ENCODE data around the gene CCDC66.
"Not testable (repeated sequence)": the region's sequence is repeated elsewhere in the genome, so short reads cannot be mapped to it uniquely, and the experiment has no call there.

The CCDC66 gene

DNA sequence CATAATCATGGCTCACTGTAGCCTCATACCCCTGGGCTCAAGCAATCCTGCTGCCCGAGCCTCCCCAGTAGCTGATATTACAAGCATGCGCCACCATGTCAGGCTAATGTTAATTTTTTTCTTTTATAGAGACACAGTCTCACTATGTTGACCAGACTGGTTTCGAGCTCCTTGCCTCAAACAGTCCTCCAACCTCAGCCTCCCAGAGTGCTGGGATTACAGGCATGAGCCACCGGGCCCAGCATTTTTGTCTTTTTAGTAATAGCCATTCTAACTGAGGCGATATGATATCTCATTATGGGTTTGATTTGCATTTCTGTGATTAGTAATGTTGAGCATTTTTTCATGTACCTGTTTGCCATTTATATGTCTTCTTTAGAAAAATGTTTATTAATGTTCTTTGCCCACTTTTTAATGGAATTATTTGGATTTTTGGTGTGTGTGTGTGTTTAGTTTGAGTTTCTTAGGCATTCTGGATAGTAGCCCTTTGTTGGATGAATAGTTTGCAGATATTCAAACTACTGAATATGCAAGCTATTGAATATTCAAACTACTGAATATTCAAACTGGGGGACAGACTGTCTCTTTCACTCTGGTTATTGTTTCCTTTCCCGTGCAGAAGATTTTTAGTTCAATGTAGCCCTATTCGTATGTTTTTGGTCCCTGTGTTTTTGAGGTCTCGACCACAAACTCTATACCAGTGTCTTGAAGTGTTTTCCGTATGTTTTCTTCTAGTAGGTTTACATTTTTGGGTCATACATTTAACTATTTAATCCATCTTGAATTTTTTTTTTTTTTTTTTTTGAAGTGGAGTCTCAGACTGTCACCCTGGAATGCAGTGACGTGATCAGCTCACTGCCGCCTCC lies 39.2 kb downstream of the CCDC66 start:
- Mint-ChIP-seq H3K27me3 (no peaks in the 10 kb centered on the region), H3K4me3 (no peak overlapping the region), H3K4me1 (ENCODE audit: low read depth) (peaks cover 5% of the 10 kb centered on the region), H3K27ac (no peak overlapping the region), H3K36me3 (ENCODE audit: low read depth) (peaks cover 81% of the 10 kb centered on the region), H3K9me3 (no peaks in the 10 kb centered on the region)
- intact Hi-C loops (cut with micrococcal nuclease), result no loop called here

DNA sequence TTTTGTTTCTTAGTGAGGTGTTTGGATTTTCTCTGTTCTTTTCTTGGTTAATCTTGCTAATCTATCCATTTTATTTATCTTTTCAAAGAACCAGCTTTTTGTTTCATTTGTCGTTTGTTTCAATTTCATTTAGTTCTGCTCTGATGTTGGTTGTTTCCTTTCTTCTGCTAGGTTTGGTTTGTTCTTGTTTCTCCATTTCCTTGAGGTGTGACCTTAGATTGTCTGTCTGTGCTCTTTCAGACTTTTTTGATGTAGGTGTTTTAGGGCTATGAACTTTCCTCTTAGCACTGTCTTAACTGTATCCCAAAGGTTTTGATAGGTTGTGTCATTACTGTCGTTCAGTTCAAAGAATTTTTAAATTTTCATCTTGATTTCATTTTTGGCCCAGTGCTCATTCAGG lies 51.5 kb downstream of the CCDC66 start:
- H3K4me3 Mint-ChIP-seq; H3K4me1 Mint-ChIP-seq (ENCODE audit: low read depth); H3K27me3 Mint-ChIP-seq; intact Hi-C loops (cut with micrococcal nuclease); H3K27ac Mint-ChIP-seq: not testable (repeated sequence)
- H3K36me3 Mint-ChIP-seq (ENCODE audit: low read depth), result peaks cover 91% of the 10 kb centered on the region
- H3K9me3 Mint-ChIP-seq, result peaks cover 26% of the 10 kb centered on the region

DNA sequence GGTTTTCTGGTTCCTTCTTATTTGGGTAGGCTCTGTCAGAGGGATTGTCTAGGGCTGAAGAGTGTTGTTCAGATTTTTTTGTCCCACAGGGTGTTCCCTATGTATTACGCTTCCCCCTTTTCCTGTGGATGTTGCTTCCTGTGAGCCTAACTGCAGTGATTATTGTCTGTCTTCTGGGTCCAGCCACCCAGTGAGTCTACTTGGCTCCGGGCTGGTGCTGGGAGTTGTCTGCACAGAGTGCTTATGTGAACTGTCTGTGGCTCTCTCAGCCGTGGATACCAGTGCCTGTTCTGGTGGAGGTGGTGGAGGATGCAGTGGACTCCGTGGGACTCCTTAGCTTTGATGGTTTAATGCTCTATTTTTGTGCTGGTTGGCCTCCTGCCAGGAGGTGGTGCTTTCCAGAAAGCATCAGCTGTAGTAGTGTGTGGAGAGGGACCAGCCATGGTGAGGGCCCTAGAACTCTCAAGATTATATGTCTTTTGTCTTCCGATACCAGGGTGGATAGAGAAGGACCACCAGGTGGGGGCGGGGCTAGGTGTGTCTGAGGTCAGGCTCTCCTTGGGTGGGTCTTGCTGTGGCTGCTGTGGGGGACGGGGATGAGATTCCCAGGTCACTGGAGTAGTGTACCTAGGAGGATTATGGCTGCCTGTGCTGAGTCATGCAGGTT lies 53.8 kb downstream of the CCDC66 start:
- no peak overlapping the region for H3K27ac Mint-ChIP-seq

DNA sequence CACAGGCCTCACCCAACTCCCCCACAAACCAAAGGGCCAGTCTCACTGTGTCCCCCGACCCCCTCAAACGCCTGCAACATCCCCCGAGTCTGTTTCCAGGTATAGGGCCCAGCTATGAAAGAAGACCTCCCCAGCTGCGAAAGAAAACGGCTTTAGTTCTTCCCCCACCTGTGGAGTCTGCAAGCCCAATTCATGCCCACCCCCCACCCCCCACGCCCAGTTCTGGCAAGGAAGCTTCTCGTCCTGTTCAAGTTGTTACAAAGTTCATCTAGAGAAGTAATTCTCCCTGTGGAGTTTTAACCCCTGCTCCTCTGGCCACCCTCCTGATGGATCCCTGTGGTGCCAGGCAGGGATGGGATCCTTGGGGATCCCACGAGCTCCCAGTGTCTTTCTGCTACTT lies 54.4 kb downstream of the CCDC66 start:
- H3K9me3 Mint-ChIP-seq, result peaks cover 9% of the 10 kb centered on the region
- peaks cover 7% of the 10 kb centered on the region for H3K4me1 Mint-ChIP-seq (ENCODE audit: low read depth)
- no peaks in the 10 kb centered on the region for H3K27me3 Mint-ChIP-seq
- peaks cover 77% of the 10 kb centered on the region for H3K36me3 Mint-ChIP-seq (ENCODE audit: low read depth)
- no peak overlapping the region for H3K27ac Mint-ChIP-seq
- no peak overlapping the region for H3K4me3 Mint-ChIP-seq
- intact Hi-C loops (cut with micrococcal nuclease), result loop anchor here (10.0 kb wide), 1 partner anchor 47 kb away; no protein-coding TSS in a partner anchor

More for the DNA sequence above, 53.8 kb downstream of the CCDC66 start:
- peaks cover 7% of the 10 kb centered on the region for H3K4me1 Mint-ChIP-seq (ENCODE audit: low read depth)
- peaks cover 77% of the 10 kb centered on the region for H3K36me3 Mint-ChIP-seq (ENCODE audit: low read depth)
- H3K27me3 Mint-ChIP-seq, result no peaks in the 10 kb centered on the region
- H3K4me3 Mint-ChIP-seq, result no peak overlapping the region
- peaks cover 9% of the 10 kb centered on the region for H3K9me3 Mint-ChIP-seq
- intact Hi-C loops (cut with micrococcal nuclease), result loop anchor here (10.0 kb wide), 1 partner anchor 46 kb away; no protein-coding TSS in a partner anchor

DNA sequence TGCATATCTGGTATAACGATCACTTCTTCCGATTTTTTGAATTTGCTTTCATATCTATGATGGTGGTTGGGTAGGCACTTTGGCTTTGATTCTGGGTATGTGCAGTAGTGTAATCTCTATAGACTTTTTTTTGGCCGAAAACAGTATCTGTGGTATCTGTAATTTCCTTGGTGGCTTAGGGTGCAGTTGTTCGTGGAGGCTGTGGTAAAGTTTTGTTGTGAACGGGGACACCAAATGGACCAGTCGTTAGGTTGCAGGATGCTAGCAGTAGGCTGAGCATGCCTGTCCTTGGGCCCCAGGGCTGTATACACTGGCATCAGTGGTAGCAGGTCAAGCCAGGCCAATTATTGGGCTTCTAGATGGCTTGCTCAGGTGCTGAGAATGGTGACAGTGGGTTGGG lies 55.2 kb downstream of the CCDC66 start:
- intact Hi-C loops (cut with micrococcal nuclease), result loop anchor here (10.0 kb wide), 1 partner anchor 47 kb away; no protein-coding TSS in a partner anchor
- Mint-ChIP-seq H3K36me3 (ENCODE audit: low read depth) (peaks cover 77% of the 10 kb centered on the region), H3K9me3 (peaks cover 9% of the 10 kb centered on the region), H3K27ac (no peak overlapping the region), H3K4me3 (no peak overlapping the region), H3K27me3 (no peaks in the 10 kb centered on the region), H3K4me1 (ENCODE audit: low read depth) (peaks cover 7% of the 10 kb centered on the region)

DNA sequence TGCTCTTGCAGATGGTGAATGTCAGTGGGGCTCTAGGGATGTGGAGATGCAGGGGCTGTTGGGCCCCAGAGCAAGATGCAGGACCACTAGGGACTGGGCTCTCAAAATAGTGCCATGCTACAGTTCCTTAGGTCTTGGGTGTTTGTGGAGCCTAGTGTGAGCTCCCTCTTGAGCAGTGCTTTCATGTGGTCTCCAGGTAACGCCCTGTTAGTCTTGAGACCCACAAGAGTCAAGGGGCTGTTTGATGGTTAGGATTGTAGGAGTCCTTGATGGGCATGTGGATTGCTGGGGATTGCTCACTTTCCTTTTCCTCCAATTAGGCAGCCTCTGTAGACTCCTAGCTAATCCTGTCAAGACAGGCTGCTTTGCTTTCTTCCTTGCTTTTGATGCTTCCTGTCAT lies 56.0 kb downstream of the CCDC66 start:
- Mint-ChIP-seq H3K36me3 (ENCODE audit: low read depth) (peaks cover 83% of the 10 kb centered on the region), H3K4me3 (no peak overlapping the region), H3K4me1 (ENCODE audit: low read depth) (peaks cover 7% of the 10 kb centered on the region), H3K9me3 (peaks cover 9% of the 10 kb centered on the region), H3K27ac (no peak overlapping the region), H3K27me3 (no peaks in the 10 kb centered on the region)
- intact Hi-C loops (cut with micrococcal nuclease), result loop anchor here (10.0 kb wide), 1 partner anchor 48 kb away; no protein-coding TSS in a partner anchor

DNA sequence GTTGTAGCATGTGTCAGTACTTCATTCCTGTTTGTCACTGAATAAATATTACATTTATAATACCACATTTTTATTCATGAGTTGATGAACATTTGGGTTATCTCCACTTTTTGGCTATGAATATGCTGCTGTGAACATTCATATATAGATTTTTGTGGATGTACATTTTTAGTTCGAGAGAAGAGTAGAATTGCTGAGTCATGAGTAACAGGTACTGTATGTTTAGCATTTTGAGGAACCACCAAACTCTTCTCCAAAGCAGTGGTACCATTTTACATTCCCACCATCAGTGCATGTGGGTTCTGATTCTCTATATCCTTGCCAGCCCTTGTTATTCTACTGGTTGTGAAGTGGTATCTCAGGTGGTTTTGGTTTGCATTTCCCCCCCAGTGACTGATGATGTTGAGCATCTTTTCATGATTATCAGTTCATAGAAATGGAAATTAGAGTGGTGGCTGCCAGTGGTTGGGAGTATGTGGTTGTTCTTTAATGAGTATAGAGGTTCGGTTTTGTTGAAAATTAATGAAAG lies 59.6 kb downstream of the CCDC66 start:
- intact Hi-C loops (cut with micrococcal nuclease), result loop anchor here (10.0 kb wide), 1 partner anchor 52 kb away; no protein-coding TSS in a partner anchor
- H3K4me1 Mint-ChIP-seq (ENCODE audit: low read depth), result no peaks in the 10 kb centered on the region
- H3K4me3 Mint-ChIP-seq, result no peak overlapping the region
- H3K9me3 Mint-ChIP-seq, result no peaks in the 10 kb centered on the region
- peaks cover 83% of the 10 kb centered on the region for H3K36me3 Mint-ChIP-seq (ENCODE audit: low read depth)
- no peak overlapping the region for H3K27ac Mint-ChIP-seq
- H3K27me3 Mint-ChIP-seq, result no peaks in the 10 kb centered on the region

DNA sequence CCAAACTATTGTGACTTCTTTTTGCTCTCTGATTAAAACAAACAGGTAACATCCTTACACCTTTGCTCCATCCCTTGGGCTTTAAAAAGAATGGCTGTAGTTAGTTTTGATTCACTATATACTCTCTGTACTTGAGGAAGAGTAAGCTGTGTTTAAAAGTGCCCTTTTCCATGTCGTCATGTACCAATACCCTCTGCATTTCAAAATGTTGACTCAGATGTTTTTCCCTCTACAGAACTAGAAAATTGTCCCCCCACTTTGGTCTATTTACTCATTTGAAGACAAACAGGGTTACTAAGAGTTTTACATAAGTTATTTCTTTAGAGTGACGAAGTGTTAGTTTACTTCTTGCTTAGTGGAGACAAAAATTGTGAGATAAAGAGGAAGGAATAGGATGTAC lies 63.4 kb downstream of the CCDC66 start:
- Mint-ChIP-seq H3K27me3 (no peaks in the 10 kb centered on the region), H3K4me1 (ENCODE audit: low read depth) (no peaks in the 10 kb centered on the region), H3K9me3 (no peaks in the 10 kb centered on the region), H3K27ac (peak overlapping the region; percentile 25), H3K4me3 (no peak overlapping the region), H3K36me3 (ENCODE audit: low read depth) (peaks cover 85% of the 10 kb centered on the region)
- intact Hi-C loops (cut with micrococcal nuclease), result loop anchor here (10.0 kb wide), 1 partner anchor 54 kb away; no protein-coding TSS in a partner anchor

DNA sequence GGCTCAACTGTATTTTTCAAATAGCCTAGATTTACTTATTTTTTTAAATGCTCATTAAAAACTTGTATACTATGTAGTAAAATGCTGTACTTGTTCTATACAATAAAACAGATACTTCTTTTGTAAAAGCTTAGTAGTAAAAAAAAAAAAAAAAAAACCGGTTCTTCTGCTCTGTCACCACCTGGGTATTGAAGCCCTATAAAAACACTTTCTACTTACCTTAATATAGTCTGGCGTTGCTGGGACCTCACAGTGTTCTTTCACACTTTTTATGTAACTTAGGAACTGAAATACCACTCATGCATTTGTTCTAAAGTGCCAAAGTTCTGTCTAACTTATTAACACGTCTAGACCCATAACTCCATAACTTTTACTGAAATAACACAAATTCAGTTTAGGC lies 64.7 kb downstream of the CCDC66 start:
- H3K9me3 Mint-ChIP-seq, result no peaks in the 10 kb centered on the region
- no peak overlapping the region for H3K4me3 Mint-ChIP-seq
- intact Hi-C loops (cut with micrococcal nuclease), result loop anchor here (10.0 kb wide), 1 partner anchor 53 kb away; no protein-coding TSS in a partner anchor
- peaks cover 88% of the 10 kb centered on the region for H3K36me3 Mint-ChIP-seq (ENCODE audit: low read depth)
- H3K27ac Mint-ChIP-seq, result no peak overlapping the region
- no peaks in the 10 kb centered on the region for H3K27me3 Mint-ChIP-seq
- no peaks in the 10 kb centered on the region for H3K4me1 Mint-ChIP-seq (ENCODE audit: low read depth)

DNA sequence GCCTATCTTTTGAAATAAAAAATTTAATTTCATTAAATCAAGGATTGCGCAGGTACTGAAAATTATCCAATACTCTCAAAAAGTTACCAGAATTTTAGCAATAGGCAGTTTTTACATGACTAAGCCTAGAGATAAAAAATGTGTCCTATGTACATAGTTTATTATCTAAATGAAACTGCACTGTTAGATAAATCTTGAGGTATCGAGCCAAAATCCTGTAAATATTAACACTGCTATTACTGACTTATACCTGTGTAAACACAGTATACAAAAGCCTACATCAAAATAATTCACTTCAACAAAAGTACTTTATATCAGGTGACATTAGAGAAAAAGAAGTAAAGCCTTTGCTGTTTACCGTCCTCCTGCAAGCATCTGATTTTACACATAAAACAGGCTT lies 65.4 kb downstream of the CCDC66 start:
- intact Hi-C loops (cut with micrococcal nuclease), result loop anchor here (10.0 kb wide), 1 partner anchor 52 kb away; no protein-coding TSS in a partner anchor
- peaks cover 88% of the 10 kb centered on the region for H3K36me3 Mint-ChIP-seq (ENCODE audit: low read depth)
- no peak overlapping the region for H3K4me3 Mint-ChIP-seq
- H3K27ac Mint-ChIP-seq, result no peak overlapping the region
- no peaks in the 10 kb centered on the region for H3K27me3 Mint-ChIP-seq
- H3K9me3 Mint-ChIP-seq, result no peaks in the 10 kb centered on the region
- H3K4me1 Mint-ChIP-seq (ENCODE audit: low read depth), result no peaks in the 10 kb centered on the region

DNA sequence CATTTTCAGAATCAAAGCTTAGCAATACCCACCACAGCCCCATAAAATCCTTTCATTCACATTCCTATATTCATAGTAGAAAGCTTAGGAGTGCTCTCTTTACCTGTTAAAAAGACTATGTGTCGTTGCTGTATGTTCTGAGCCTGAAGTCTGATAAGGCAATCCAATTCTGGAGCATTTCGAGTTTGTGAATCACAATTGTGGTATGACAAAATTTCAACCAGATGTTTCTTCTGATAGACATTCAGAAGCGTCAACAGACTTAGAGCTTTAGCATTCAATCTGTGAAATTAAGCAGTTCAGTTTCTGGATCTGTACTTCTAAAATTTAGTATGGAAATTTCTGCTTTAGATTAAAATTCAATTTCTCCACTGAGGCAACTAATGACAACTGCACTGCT lies 67.8 kb downstream of the CCDC66 start:
- H3K4me3 Mint-ChIP-seq, result no peak overlapping the region
- no peaks in the 10 kb centered on the region for H3K4me1 Mint-ChIP-seq (ENCODE audit: low read depth)
- H3K27me3 Mint-ChIP-seq, result no peaks in the 10 kb centered on the region
- intact Hi-C loops (cut with micrococcal nuclease), result loop anchor here (10.0 kb wide), 1 partner anchor 50 kb away; no protein-coding TSS in a partner anchor
- H3K27ac Mint-ChIP-seq, result no peak overlapping the region
- no peaks in the 10 kb centered on the region for H3K9me3 Mint-ChIP-seq
- H3K36me3 Mint-ChIP-seq (ENCODE audit: low read depth), result peaks cover 86% of the 10 kb centered on the region

DNA sequence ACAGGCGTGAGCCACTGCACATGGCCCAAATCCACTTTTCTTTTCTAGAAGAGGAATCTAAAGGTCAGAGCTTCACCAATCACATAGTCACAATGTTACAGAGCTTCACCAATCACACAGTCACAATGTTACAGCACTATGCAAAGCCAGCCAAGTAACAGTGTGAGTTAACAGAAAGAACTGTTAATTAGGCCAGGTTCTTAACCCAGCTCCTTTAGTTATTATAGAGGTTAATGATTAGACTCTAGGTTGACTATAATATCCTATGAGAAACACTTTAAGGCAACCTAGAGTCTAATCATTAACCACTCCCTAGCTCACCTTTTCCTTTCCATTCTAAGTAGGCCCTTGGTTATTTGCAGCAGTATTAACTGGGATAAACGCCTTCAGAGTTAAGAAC lies 72.1 kb downstream of the CCDC66 start:
- no peak overlapping the region for H3K27ac Mint-ChIP-seq
- intact Hi-C loops (cut with micrococcal nuclease), result loop anchor here (10.0 kb wide), 1 partner anchor 46 kb away; no protein-coding TSS in a partner anchor
- H3K4me1 Mint-ChIP-seq (ENCODE audit: low read depth), result no peaks in the 10 kb centered on the region
- H3K36me3 Mint-ChIP-seq (ENCODE audit: low read depth), result peaks cover 88% of the 10 kb centered on the region
- no peaks in the 10 kb centered on the region for H3K9me3 Mint-ChIP-seq
- no peak overlapping the region for H3K4me3 Mint-ChIP-seq
- no peaks in the 10 kb centered on the region for H3K27me3 Mint-ChIP-seq

DNA sequence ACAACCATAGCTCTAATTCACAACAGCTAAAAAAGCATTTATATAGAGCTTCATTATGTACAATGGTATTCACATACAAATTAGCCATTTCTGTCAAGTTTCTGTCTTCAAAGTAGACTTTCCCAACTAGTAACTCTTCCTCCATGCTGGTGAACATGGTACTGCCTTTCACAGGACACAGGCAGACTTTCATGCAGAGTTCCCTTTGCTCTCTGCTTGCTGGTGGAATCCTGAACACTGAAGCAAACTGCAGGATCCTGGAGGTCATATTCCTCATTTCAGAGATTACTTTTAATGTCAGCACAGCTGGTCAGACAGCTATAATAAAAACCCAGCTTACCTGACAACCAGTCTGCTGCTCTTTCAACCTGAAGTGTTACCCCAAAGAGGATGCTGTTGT lies 72.5 kb downstream of the CCDC66 start:
- Mint-ChIP-seq H3K27me3 (no peaks in the 10 kb centered on the region), H3K4me3 (no peak overlapping the region), H3K36me3 (ENCODE audit: low read depth) (peaks cover 84% of the 10 kb centered on the region), H3K27ac (no peak overlapping the region), H3K4me1 (ENCODE audit: low read depth) (no peaks in the 10 kb centered on the region), H3K9me3 (no peaks in the 10 kb centered on the region)
- intact Hi-C loops (cut with micrococcal nuclease), result loop anchor here (10.0 kb wide), 1 partner anchor 45 kb away; no protein-coding TSS in a partner anchor

DNA sequence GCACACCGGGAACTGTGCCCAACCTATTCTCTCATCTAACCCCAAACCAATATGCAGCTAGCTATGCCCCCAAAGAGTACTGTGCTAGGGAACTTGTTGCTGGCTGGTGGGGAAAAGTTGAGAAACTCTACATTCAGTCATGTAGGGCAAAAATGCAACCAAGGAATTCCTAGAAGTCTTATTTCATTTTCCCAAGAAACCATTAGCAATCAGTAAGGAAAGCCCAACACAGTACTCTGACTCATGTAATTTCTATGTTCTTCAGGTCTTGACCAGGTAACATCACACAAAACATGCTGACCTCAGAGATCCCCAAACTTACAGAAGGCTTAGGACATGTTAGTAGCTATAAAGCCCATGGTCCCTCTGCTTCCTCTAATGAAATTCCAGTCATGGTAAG lies 74.0 kb downstream of the CCDC66 start:
- H3K36me3 Mint-ChIP-seq (ENCODE audit: low read depth), result peaks cover 83% of the 10 kb centered on the region
- intact Hi-C loops (cut with micrococcal nuclease), result no loop called here
- H3K4me1 Mint-ChIP-seq (ENCODE audit: low read depth), result no peaks in the 10 kb centered on the region
- no peak overlapping the region for H3K4me3 Mint-ChIP-seq
- no peaks in the 10 kb centered on the region for H3K9me3 Mint-ChIP-seq
- H3K27ac Mint-ChIP-seq, result no peak overlapping the region
- H3K27me3 Mint-ChIP-seq, result no peaks in the 10 kb centered on the region

All from dendritic cell treated with granulocyte-macrophage colony-stimulating factor and Interleukin-4, amounts not matched to agents 40 ng/mL and 50 ng/mL, for 4 days (primary cell).